Mucosa of descending colon (tissue), 3 donors: ENCODE measurements around the gene TBKBP1. TPM values are rescaled to one million over a fixed set of nuclear protein-coding genes. Genes with fewer than 3 reads are reported as not detected.
"Not testable (repeated sequence)": the region's sequence is repeated elsewhere in the genome, so short reads cannot be mapped to it uniquely, and the experiment has no call there.

Experiments used
- ATAC-seq: fragments of 200-7000 bp; cut with Tn5 transposase; one replicate; pipeline ENCODE4 v1.9.1; 2020; ENCODE audit warnings: mild to moderate bottlenecking, moderate library complexity
- DNase-seq, 3 donors: peaks; one replicate each; pipeline ENCODE4 v3.0.0-alpha.2; 2020
- H3K36me3 ChIP-seq: fragments of 200-600 bp; one replicate; pipeline ENCODE4 v1.8.0; 2021; ENCODE audit warnings: low read depth, mild to moderate bottlenecking
- H3K4me1 ChIP-seq: fragments of 200-600 bp; one replicate; pipeline ENCODE4 v1.8.0; 2021; ENCODE audit warnings: low read depth, mild to moderate bottlenecking
- H3K4me3 ChIP-seq: fragments of 200-600 bp; one replicate; pipeline ENCODE4 v1.8.0; 2021; ENCODE audit warnings: mild to moderate bottlenecking
- H3K9me3 ChIP-seq: fragments of 200-600 bp; one replicate; pipeline ENCODE4 v1.8.0; 2021; ENCODE audit warnings: mild to moderate bottlenecking
- intact Hi-C, 2 donors: fragments of 100-400 bp; cut with DNase I in 1 of 2; cut with micrococcal nuclease in 1 of 2; formaldehyde crosslinking; loops; one replicate each; pipeline versions ENCODE4 v1.11.0 to v1.11.1; 2022; cut with DNase I, micrococcal nuclease
- total RNA-seq, 3 donors: library from RNA; stranded (reverse); fragmentation: NEBNext Ultra II Directional in 2 of 3; extraction: Animal tissue kit (Norgen Biotek cat#: 25700) in 2 of 3; gene quantifications; one replicate each; pipeline versions ENCODE4 v1.2.1 to v1.2.4, GENCODE V29; 2021 to 2023
- TF ChIP-seq, protein P1 (sequence below): fragments of 200-600 bp; IDR thresholded peaks from one replicate; pipeline ENCODE4 v1.8.0; 2022; ENCODE audit warnings: antibody characterized with exemption, mild to moderate bottlenecking
- donor health status: DM: no; HTN: no; CAD: no; lungs with moderate emphysema.
- donor health status: DM: no; HTN: no; CAD: no.
- donor health status: DM: no; HTN: yes; CAD: no.

Gene TBKBP1
- total RNA-seq, 3 donors from 2014 or later, result 2.3 to 20.3 (median 3.2) TPM

GRCh38 chr17:47678196-47678595, 15.8 kb upstream of the TBKBP1 start:
- peaks cover 51% of the 10 kb centered on the region for H3K36me3 ChIP-seq
- TF ChIP-seq, protein P1, sequence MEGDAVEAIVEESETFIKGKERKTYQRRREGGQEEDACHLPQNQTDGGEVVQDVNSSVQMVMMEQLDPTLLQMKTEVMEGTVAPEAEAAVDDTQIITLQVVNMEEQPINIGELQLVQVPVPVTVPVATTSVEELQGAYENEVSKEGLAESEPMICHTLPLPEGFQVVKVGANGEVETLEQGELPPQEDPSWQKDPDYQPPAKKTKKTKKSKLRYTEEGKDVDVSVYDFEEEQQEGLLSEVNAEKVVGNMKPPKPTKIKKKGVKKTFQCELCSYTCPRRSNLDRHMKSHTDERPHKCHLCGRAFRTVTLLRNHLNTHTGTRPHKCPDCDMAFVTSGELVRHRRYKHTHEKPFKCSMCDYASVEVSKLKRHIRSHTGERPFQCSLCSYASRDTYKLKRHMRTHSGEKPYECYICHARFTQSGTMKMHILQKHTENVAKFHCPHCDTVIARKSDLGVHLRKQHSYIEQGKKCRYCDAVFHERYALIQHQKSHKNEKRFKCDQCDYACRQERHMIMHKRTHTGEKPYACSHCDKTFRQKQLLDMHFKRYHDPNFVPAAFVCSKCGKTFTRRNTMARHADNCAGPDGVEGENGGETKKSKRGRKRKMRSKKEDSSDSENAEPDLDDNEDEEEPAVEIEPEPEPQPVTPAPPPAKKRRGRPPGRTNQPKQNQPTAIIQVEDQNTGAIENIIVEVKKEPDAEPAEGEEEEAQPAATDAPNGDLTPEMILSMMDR, result no peak
- intact Hi-C loops, result no loop called here
- H3K4me1 ChIP-seq, result no peaks in the 10 kb centered on the region
- H3K4me3 ChIP-seq, result no peak overlapping the region
- no peaks in the 10 kb centered on the region for H3K9me3 ChIP-seq
- ATAC-seq (no peak), DNase-seq (no peak)

DNA sequence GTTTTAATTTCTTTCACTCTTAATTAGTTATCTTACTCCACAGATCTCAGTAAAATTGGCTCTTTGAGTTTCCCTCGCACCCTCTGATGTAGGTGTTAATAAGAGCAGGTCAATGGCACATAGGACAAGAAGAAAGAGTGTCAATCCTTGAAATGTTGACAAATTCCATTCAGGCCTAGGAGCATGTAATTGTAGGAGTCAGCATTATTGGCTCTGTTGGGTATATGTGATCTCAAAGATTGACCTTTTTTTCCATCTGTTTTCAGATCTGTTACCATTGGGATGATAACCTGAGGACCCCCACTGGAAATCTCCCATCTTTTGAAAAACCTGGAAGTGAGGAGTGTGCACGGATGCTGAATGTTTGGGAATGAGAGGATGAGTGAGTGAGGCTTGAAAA, 11.8 kb upstream of the TBKBP1 start:
- H3K4me3 ChIP-seq, result no peak overlapping the region
- no peaks in the 10 kb centered on the region for H3K9me3 ChIP-seq
- H3K4me1 ChIP-seq, result no peaks in the 10 kb centered on the region
- ATAC-seq, result no peak
- TF ChIP-seq, protein P1, result no peak
- intact Hi-C loops, result no loop called here
- H3K36me3 ChIP-seq, result peaks cover 28% of the 10 kb centered on the region
- no peak for DNase-seq

GRCh38 chr17:47682727-47683126, 11.2 kb upstream of the TBKBP1 start:
- DNase-seq, H3K4me1 ChIP-seq, H3K9me3 ChIP-seq, intact Hi-C loops, H3K4me3 ChIP-seq, ATAC-seq: not testable (repeated sequence)
- H3K36me3 ChIP-seq, result peaks cover 26% of the 10 kb centered on the region

- no peak for DNase-seq
- Histone ChIP-seq H3K4me1 (no peaks in the 10 kb centered on the region), H3K4me3 (no peak overlapping the region), H3K9me3 (no peaks in the 10 kb centered on the region), H3K36me3 (peaks cover 17% of the 10 kb centered on the region)
- TF ChIP-seq, protein P1, result no peak
- ATAC-seq, result no peak
- intact Hi-C loops, result no loop called here
These were observed 9.9 kb upstream of the TBKBP1 start for GRCh38 chr17:47684025-47684424.

DNA sequence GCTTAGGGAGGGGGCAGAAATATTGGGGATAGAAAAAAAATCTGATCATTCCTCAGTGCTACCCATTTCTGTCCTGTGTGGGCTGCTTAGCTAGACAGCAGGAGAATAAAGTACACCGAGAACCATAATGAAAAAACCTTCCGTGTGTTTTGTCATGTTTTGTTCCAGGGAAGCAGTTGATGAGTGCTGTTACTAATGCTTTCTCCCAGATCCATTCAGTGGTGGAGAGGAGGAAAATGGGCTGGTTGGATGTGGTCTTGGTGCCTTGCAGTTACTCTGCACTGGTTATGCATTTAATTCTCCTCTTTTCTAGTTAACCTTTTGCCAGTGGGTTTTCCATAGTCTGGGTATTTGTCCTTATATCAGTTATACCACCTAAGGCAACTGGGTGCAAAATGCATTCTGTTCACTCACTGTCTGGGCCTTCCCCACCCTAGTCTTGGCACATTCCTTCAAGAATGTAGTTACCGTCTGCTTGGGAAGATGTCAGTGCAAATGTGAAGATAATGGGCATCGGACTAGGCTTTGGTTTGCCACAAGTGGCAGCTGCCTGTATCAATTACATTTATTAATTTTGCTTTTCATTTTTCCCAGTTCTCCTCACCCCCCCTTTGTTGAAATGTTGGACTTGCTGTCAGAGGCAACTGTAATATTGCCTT, 9.3 kb upstream of the TBKBP1 start:
- peaks cover 11% of the 10 kb centered on the region for H3K36me3 ChIP-seq
- intact Hi-C loops, result no loop called here

DNA sequence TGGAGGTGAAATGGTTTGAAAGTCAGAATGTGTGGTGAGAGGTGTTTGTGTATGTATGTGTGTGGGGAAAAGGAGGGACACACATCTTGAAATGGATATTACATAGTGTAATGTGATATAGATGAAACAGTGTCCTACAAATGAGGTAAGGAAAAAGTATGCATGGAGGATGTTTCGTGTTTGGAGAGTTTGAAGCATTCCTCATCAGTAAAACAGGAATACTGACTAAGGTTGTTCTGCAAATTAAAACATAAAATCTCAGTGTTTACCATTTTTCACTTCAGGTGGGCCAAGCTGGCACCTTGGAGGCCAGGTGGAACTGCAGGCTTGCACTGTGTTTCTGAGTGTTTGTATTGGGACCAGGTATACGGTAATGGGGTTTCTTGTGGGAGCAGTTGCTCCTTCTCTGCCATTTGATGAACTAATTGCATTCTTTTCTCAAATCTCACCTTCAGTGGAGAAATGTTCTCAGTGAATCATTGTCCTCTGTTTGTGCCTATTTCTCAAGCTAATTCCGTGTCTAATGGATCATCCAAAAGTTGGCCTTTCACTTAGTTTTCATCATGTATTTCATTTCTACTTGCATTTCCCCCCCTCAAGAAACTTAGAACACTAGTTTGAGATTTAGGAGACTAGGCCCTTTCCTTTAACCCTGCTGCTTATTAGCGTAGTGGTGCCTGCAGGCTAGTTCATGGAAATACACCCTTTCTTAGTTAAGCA, 8.2 kb upstream of the TBKBP1 start:
- TF ChIP-seq, protein P1, result no peak
- ATAC-seq (no peak), DNase-seq (no peak)
- no peak overlapping the region for H3K4me3 ChIP-seq
- peaks cover 3% of the 10 kb centered on the region for H3K36me3 ChIP-seq
- intact Hi-C loops, result no loop called here
- no peaks in the 10 kb centered on the region for H3K9me3 ChIP-seq
- H3K4me1 ChIP-seq, result no peaks in the 10 kb centered on the region

More for the DNA sequence above, 9.3 kb upstream of the TBKBP1 start:
- no peaks in the 10 kb centered on the region for H3K4me1 ChIP-seq
- no peak for DNase-seq
- TF ChIP-seq, protein P1, result no peak
- ATAC-seq, result no peak
- no peaks in the 10 kb centered on the region for H3K9me3 ChIP-seq
- H3K4me3 ChIP-seq, result no peak overlapping the region
